Activated B cell treated with CpG ODN at 0.5 μM for 24 hours (primary cell): ENCODE data around the gene KCNMB2. TPM values are rescaled to one million over a fixed set of nuclear protein-coding genes. Genes with fewer than 3 reads are reported as not detected.

Experiments used
- ATAC-seq: fragments of 200-7000 bp; cut with Tn5 transposase; one replicate; pipeline ENCODE4 v1.10.0; 2021; ENCODE audit warnings: low read depth, mild to moderate bottlenecking, moderate library complexity
- CTCF ChIA-PET: fragments of 350-600 bp; sonication (Branson Sonifier 250); formaldehyde crosslinking; loops from one replicate; lab custom pipeline; 2021; ENCODE audit warnings: antibody characterized with exemption; lab: Charles Lee
- POLR2A ChIA-PET: fragments of 350-600 bp; sonication (Branson Sonifier 250); formaldehyde crosslinking; loops from one replicate; lab custom pipeline; 2021; ENCODE audit warnings: antibody characterized with exemption; lab: Charles Lee
- DNase-seq: peaks from one replicate; pipeline ENCODE4 v3.0.0; 2022
- H3K27ac Mint-ChIP-seq: one replicate; pipeline ENCODE4 v1.8.0; 2020; ENCODE audit warnings: mixed read lengths
- H3K27me3 Mint-ChIP-seq: one replicate; pipeline ENCODE4 v1.8.0; 2021; ENCODE audit warnings: mixed read lengths
- H3K36me3 Mint-ChIP-seq: one replicate; pipeline ENCODE4 v1.8.0; 2021; ENCODE audit warnings: low read depth, mixed read lengths
- H3K4me1 Mint-ChIP-seq: one replicate; pipeline ENCODE4 v1.8.0; 2021; ENCODE audit warnings: mixed read lengths
- H3K4me3 Mint-ChIP-seq: one replicate; pipeline ENCODE4 v1.8.0; 2020; ENCODE audit warnings: mild to moderate bottlenecking, mixed read lengths
- H3K9me3 Mint-ChIP-seq: one replicate; pipeline ENCODE4 v1.8.0; 2020; ENCODE audit warnings: mixed read lengths
- intact Hi-C: fragments of 100-400 bp; cut with micrococcal nuclease; formaldehyde crosslinking; loops from one replicate; pipeline ENCODE4 v1.15.1; 2024
- total RNA-seq: library from RNA; stranded (reverse); gene quantifications from 2 replicates; pipeline ENCODE4 v1.2.3, GENCODE V29; 2022
- TF ChIP-seq, protein P1 (sequence below): fragments of 200-600 bp; IDR thresholded peaks from one replicate; pipeline ENCODE4 v1.8.0; 2022; ENCODE audit warnings: antibody characterized with exemption, mild to moderate bottlenecking

KCNMB2 gene
- total RNA-seq, 1 donor from 2014 or later, result not detected

DNA sequence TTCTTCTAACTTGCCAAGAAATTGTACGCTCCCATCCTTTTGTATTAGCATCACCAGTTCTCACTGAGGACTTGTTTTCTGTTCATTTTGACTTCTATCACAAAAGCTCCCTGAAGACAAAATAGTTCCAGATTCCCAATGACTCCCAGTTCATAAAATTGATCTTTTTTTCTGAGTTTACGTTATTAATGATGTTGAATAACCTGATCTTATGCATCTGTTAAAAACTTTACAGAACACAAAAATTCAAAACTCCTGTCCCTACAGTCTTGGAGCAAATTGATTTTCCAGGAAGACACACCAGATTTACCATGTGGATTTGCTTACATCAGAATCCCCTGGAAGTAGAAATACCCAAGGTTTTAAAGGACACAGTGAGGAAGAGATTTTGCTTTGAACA lies 8.3 kb upstream of the KCNMB2 start:
- no peak for DNase-seq
- Mint-ChIP-seq H3K36me3 (no peaks in the 10 kb centered on the region), H3K27me3 (peaks cover 2% of the 10 kb centered on the region), H3K4me3 (no peak overlapping the region), H3K27ac (no peak overlapping the region), H3K9me3 (peaks cover 7% of the 10 kb centered on the region), H3K4me1 (no peaks in the 10 kb centered on the region)
- CTCF ChIA-PET, result no interaction called here
- TF ChIP-seq, protein P1, sequence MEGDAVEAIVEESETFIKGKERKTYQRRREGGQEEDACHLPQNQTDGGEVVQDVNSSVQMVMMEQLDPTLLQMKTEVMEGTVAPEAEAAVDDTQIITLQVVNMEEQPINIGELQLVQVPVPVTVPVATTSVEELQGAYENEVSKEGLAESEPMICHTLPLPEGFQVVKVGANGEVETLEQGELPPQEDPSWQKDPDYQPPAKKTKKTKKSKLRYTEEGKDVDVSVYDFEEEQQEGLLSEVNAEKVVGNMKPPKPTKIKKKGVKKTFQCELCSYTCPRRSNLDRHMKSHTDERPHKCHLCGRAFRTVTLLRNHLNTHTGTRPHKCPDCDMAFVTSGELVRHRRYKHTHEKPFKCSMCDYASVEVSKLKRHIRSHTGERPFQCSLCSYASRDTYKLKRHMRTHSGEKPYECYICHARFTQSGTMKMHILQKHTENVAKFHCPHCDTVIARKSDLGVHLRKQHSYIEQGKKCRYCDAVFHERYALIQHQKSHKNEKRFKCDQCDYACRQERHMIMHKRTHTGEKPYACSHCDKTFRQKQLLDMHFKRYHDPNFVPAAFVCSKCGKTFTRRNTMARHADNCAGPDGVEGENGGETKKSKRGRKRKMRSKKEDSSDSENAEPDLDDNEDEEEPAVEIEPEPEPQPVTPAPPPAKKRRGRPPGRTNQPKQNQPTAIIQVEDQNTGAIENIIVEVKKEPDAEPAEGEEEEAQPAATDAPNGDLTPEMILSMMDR, result no peak
- ATAC-seq, result no peak
- intact Hi-C loops, result no loop called here
- POLR2A ChIA-PET, result no interaction called here

DNA sequence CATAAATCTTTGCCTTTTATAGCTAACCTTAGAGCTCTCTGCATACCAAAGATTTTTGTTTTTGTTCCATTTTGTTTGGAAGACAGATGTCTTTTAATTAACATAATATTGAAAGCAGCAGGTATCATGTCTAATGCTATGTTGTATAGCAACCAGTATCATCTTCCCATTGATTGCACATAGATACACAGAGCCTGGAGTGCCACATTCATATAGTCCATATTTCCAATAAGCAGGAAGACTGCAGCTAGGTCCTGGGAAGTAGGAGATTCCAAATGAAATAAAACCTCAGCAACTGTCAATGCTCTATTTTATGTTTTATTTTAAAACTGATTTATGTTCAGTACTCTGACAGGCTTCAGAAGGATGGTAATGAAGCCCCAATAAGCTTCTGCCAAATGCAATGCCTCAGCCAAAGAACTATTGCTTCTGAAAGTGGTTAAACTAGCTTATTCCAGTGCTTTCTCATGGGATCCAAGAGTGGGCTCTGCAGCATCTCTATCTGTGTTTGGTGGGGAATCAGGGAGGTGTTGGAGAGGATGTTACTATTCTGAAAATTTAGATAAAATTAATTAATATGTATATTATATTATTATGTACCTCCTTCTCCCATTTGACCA lies 6.5 kb upstream of the KCNMB2 start:
- Mint-ChIP-seq H3K4me3 (no peak overlapping the region), H3K4me1 (no peaks in the 10 kb centered on the region), H3K27ac (no peak overlapping the region), H3K27me3 (peaks cover 5% of the 10 kb centered on the region), H3K9me3 (peaks cover 7% of the 10 kb centered on the region), H3K36me3 (no peaks in the 10 kb centered on the region)
- POLR2A ChIA-PET, result no interaction called here
- TF ChIP-seq, protein P1, result no peak
- no peak for ATAC-seq
- DNase-seq, result no peak
- intact Hi-C loops, result no loop called here
- CTCF ChIA-PET, result no interaction called here

DNA sequence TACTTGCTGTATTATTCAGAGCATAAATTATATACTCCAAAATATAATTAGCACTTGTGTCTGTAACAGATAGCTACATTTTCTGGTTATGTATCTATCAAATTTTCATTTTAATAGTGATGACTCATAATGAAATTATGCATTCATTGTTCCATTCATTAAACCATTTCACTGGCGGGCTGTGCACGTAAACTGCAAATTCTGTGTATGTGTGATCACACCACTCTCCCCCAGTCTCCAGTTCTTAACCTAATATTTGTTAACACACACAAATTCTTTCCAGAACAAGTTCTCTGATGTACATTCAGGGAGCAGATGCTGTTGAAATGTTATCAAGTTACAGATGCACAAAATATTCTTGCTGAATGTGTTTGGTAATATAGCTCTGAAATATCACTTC lies 3.8 kb upstream of the KCNMB2 start:
- CTCF ChIA-PET, result no interaction called here
- intact Hi-C loops, result no loop called here
- no peak for ATAC-seq

DNA sequence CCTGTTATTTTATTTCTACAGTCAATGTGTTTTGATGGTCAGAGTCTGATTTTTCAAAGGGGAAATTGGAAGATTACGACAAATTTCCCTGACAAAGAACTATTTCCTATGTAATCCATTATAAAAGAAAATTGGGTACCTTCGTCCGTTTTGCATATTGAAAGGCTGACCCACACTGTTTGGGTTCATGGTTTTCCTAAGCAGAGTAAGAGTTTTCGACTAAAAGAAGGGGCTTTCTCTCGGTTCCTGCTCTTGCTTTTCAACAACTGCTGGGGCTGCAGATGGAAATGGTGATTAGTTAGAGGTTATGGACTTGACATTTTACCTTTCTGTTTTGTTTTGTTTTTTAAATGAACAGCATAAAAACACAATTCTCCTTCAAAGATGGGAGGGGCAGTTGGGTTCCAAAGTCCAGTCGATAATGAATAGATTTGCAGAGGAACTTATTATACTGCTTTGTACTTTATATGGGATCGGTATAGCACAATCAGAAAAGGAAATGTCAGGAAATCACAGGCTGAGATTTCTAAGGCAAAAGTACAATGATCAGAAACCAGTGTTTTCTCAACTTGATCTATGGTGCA lies 978 bp downstream of the KCNMB2 start:
- ATAC-seq (no peak), DNase-seq (no peak)
- POLR2A ChIA-PET, result no interaction called here
- H3K27ac Mint-ChIP-seq, result no peak overlapping the region
- H3K36me3 Mint-ChIP-seq, result no peaks in the 10 kb centered on the region
- intact Hi-C loops, result no loop called here
- CTCF ChIA-PET, result no interaction called here
- H3K27me3 Mint-ChIP-seq, result peaks cover 16% of the 10 kb centered on the region
- TF ChIP-seq, protein P1, result no peak
- no peaks in the 10 kb centered on the region for H3K9me3 Mint-ChIP-seq
- no peak overlapping the region for H3K4me3 Mint-ChIP-seq
- peaks cover 4% of the 10 kb centered on the region for H3K4me1 Mint-ChIP-seq

More for the DNA sequence above, 3.8 kb upstream of the KCNMB2 start:
- no peak overlapping the region for H3K27ac Mint-ChIP-seq
- TF ChIP-seq, protein P1, result no peak
- H3K4me1 Mint-ChIP-seq, result peaks cover 4% of the 10 kb centered on the region
- peaks cover 16% of the 10 kb centered on the region for H3K27me3 Mint-ChIP-seq
- H3K36me3 Mint-ChIP-seq, result no peaks in the 10 kb centered on the region
- DNase-seq, result no peak
- POLR2A ChIA-PET, result no interaction called here
- H3K9me3 Mint-ChIP-seq, result peaks cover 7% of the 10 kb centered on the region
- H3K4me3 Mint-ChIP-seq, result no peak overlapping the region

DNA sequence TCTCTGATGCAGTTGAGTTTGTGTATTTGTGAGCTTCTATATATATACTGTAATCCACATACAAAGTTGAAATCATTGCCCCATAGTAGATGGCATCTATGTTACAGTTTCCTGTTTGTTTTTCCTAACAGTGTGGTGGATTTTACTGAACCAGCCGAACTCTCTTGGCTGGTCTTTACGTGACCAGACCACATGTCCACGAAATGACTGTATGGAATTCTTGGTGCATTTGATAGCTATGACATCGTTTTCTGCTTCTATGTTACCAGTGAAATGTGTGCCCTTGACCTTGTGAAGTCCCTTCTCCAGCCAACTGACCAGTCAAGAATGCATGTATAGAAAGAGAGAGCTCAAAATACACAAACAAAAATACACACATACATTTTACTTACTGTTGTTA lies 1.8 kb downstream of the KCNMB2 start:
- intact Hi-C loops, result no loop called here
- TF ChIP-seq, protein P1, result no peak
- ChIA-PET CTCF (no interaction called here), POLR2A (no interaction called here)
- Mint-ChIP-seq H3K27me3 (peaks cover 16% of the 10 kb centered on the region), H3K27ac (no peak overlapping the region), H3K4me3 (no peak overlapping the region), H3K4me1 (peaks cover 4% of the 10 kb centered on the region), H3K36me3 (no peaks in the 10 kb centered on the region), H3K9me3 (no peaks in the 10 kb centered on the region)
- ATAC-seq (no peak), DNase-seq (no peak)
